ENCODE measurements around the gene SLC12A4.

The SLC12A4 gene

GRCh38 chr16:67936880-67937605 is 31.4 kb downstream of the SLC12A4 start:
- Histone ChIP-seq H3K27ac (peak overlapping the region; percentile 82), H3K4me3 (ENCODE audit: low read depth, low read length) (peak overlapping the region; percentile 89), H3K36me3 (ENCODE audit: control insufficient read depth, insufficient read depth, low read length) (no peaks in the 10 kb centered on the region), H3K4me2 (ENCODE audit: low read length) (peak overlapping the region; percentile 88), H3K9ac (peak overlapping the region; percentile 58), H2AFZ (peak overlapping the region; percentile 86), H3K79me2 (no peaks in the 10 kb centered on the region), H3K9me3 (ENCODE audit: control insufficient read depth, low read length) (no peaks in the 10 kb centered on the region), H3K4me1 (peaks cover 12% of the 10 kb centered on the region), H3K27me3 (ENCODE audit: control insufficient read depth, insufficient read depth, low read length) (no peaks in the 10 kb centered on the region)
- no peak for TF ChIP-seq CTCF (IDR thresholded peaks at IDR 0.05)

GRCh38 chr16:67936124-67936879 is 32.1 kb downstream of the SLC12A4 start, which contains the start of gene PSMB10:
PSMB10 (minus strand) TSS chr16:67936850; CDS start chr16:67936749, 101 bp downstream.
- peaks cover 12% of the 10 kb centered on the region for H3K4me1 ChIP-seq
- H3K36me3 ChIP-seq (ENCODE audit: control insufficient read depth, insufficient read depth, low read length) = no peaks in the 10 kb centered on the region
- no peaks in the 10 kb centered on the region for H3K9me3 ChIP-seq (ENCODE audit: control insufficient read depth, low read length)
- peak within 1 kb of the TSS; percentile 82 for H3K27ac ChIP-seq
- no peak for TF ChIP-seq CTCF (IDR thresholded peaks at IDR 0.05)
- H2AFZ ChIP-seq = peak within 1 kb of the TSS; percentile 86
- H3K4me2 ChIP-seq (ENCODE audit: low read length) = peak within 1 kb of the TSS; percentile 88
- no peaks in the 10 kb centered on the region for H3K79me2 ChIP-seq
- H3K4me3 ChIP-seq (ENCODE audit: low read depth, low read length) = peak within 1 kb of the TSS; percentile 89
- H3K27me3 ChIP-seq (ENCODE audit: control insufficient read depth, insufficient read depth, low read length) = no peaks in the 10 kb centered on the region
- peak within 1 kb of the TSS; percentile 58 for H3K9ac ChIP-seq

- H3K4me3 ChIP-seq (ENCODE audit: low read depth, low read length) = peak overlapping the region; percentile 89
- H3K9me3 ChIP-seq (ENCODE audit: control insufficient read depth, low read length) = no peaks in the 10 kb centered on the region
- H3K4me2 ChIP-seq (ENCODE audit: low read length) = peak overlapping the region; percentile 88
- H3K4me1 ChIP-seq = peaks cover 12% of the 10 kb centered on the region
- TF ChIP-seq CTCF (IDR thresholded peaks at IDR 0.05) = no peak
- H3K27ac ChIP-seq = peak overlapping the region; percentile 82
- peak overlapping the region; percentile 86 for H2AFZ ChIP-seq
- no peaks in the 10 kb centered on the region for H3K79me2 ChIP-seq
- H3K36me3 ChIP-seq (ENCODE audit: control insufficient read depth, insufficient read depth, low read length) = no peaks in the 10 kb centered on the region
- no peaks in the 10 kb centered on the region for H3K27me3 ChIP-seq (ENCODE audit: control insufficient read depth, insufficient read depth, low read length)
- peak overlapping the region; percentile 58 for H3K9ac ChIP-seq
Measured at GRCh38 chr16:67935402-67936123, 32.9 kb downstream of the SLC12A4 start.

- no peak overlapping the region for H3K4me3 ChIP-seq (ENCODE audit: low read depth, low read length)
- H3K4me1 ChIP-seq = peaks cover 12% of the 10 kb centered on the region
- peak overlapping the region; percentile 88 for H3K4me2 ChIP-seq (ENCODE audit: low read length)
- H3K9ac ChIP-seq = no peak overlapping the region
- H3K79me2 ChIP-seq = no peaks in the 10 kb centered on the region
- H2AFZ ChIP-seq = peak overlapping the region; percentile 86
- TF ChIP-seq CTCF (IDR thresholded peaks at IDR 0.05) = no peak
- no peaks in the 10 kb centered on the region for H3K36me3 ChIP-seq (ENCODE audit: control insufficient read depth, insufficient read depth, low read length)
- H3K27ac ChIP-seq = peak overlapping the region; percentile 46
- H3K27me3 ChIP-seq (ENCODE audit: control insufficient read depth, insufficient read depth, low read length) = no peaks in the 10 kb centered on the region
- no peaks in the 10 kb centered on the region for H3K9me3 ChIP-seq (ENCODE audit: control insufficient read depth, low read length)
Measured at GRCh38 chr16:67935101-67935401, 33.4 kb downstream of the SLC12A4 start.
